ENCODE results near the gene MATCAP1. TPM values are rescaled to one million over a fixed set of nuclear protein-coding genes. Genes with fewer than 3 reads are reported as not detected.
A peak's percentile ranks its signal among the peaks of the same experiment; 100 is the strongest.

Gene MATCAP1
- total and polyA plus RNA-seq, 2 donors from 2014 or later, result 15.5 to 38.8 TPM

- H3K9me3 ChIP-seq (ENCODE audit: control insufficient read depth in 2 of 3, insufficient read depth in 1 of 3, low read length in 3 of 3), result no peaks in the 10 kb centered on the region
- intact Hi-C loops (cut with DNase I), result no loop called here
- no peaks in the 10 kb centered on the region for H3K27me3 ChIP-seq (ENCODE audit: control insufficient read depth, insufficient read depth, low read length)
- H3K4me1 ChIP-seq (ENCODE audit: control insufficient read depth in 2 of 3, insufficient read depth in 2 of 3, low read depth in 1 of 3, low read length in 3 of 3), result peaks cover 0 to 20% (median 11%) of the 10 kb centered on the region in 3 donors
- H3K36me3 ChIP-seq (ENCODE audit: control insufficient read depth in 2 of 3, insufficient read depth in 3 of 3, low read length in 3 of 3), result peaks cover 2 to 26% (median 16%) of the 10 kb centered on the region in 3 donors
- no peak for TF ChIP-seq CTCF (IDR thresholded peaks at IDR 0.05; ENCODE audit: borderline replicate concordance, extremely low read depth, insufficient read depth)
- H3K27ac ChIP-seq (ENCODE audit: low read depth in 2 of 2, low read length in 2 of 2), result peak overlapping the region in 1 of 2 donors; percentile 85
- H3K9ac ChIP-seq (ENCODE audit: low read length in 3 of 3), result peak overlapping the region; percentile 85 to 96 (median 90)
- DNase-seq (no peak), FAIRE-seq (no peak)
- H3K4me3 ChIP-seq (ENCODE audit: low read length in 3 of 3), result peak overlapping the region; percentile 94 to 100 (median 98)
Measured at GRCh38 chr16:67227567-67227921, 43.8 kb upstream of the MATCAP1 start.

GRCh38 chr16:67226804-67227566, 43.2 kb upstream of the MATCAP1 start, which contains the start of gene TMEM208:
TSS of gene TMEM208 (plus strand) at chr16:67227130. CDS start at chr16:67227219, 89 bp downstream.
- peak; percentile 13 for TF ChIP-seq CTCF (IDR thresholded peaks at IDR 0.05; ENCODE audit: borderline replicate concordance, extremely low read depth, insufficient read depth)
- Histone ChIP-seq H3K27me3 (ENCODE audit: control insufficient read depth, insufficient read depth, low read length) (no peaks in the 10 kb centered on the region), H3K9me3 (ENCODE audit: control insufficient read depth in 2 of 3, insufficient read depth in 1 of 3, low read length in 3 of 3) (no peaks in the 10 kb centered on the region), H3K36me3 (ENCODE audit: control insufficient read depth in 2 of 3, insufficient read depth in 3 of 3, low read length in 3 of 3) (peaks cover 2 to 26% (median 16%) of the 10 kb centered on the region in 3 donors), H3K27ac (ENCODE audit: low read depth in 2 of 2, low read length in 2 of 2) (peak within 1 kb of the TSS; percentile 3 to 85), H3K9ac (ENCODE audit: low read length in 3 of 3) (peak within 1 kb of the TSS; percentile 85 to 96 (median 90)), H3K4me3 (ENCODE audit: low read length in 3 of 3) (peak within 1 kb of the TSS; percentile 94 to 100 (median 98)), H3K4me1 (ENCODE audit: control insufficient read depth in 2 of 3, insufficient read depth in 2 of 3, low read depth in 1 of 3, low read length in 3 of 3) (peaks cover 0 to 20% (median 11%) of the 10 kb centered on the region in 3 donors)
- peak; percentile 98 to 99 (median 99) for DNase-seq
- FAIRE-seq, result peak; percentile 77
- intact Hi-C loops (cut with DNase I), result no loop called here

- FAIRE-seq (no peak), DNase-seq (no peak)
- Histone ChIP-seq H3K9me3 (ENCODE audit: control insufficient read depth in 2 of 3, insufficient read depth in 1 of 3, low read length in 3 of 3) (no peaks in the 10 kb centered on the region), H3K27me3 (ENCODE audit: control insufficient read depth, insufficient read depth, low read length) (no peaks in the 10 kb centered on the region), H3K27ac (ENCODE audit: low read depth in 2 of 2, low read length in 2 of 2) (peak overlapping the region; percentile 0 to 85), H3K9ac (ENCODE audit: low read length in 3 of 3) (peak overlapping the region; percentile 38 to 96 (median 80)), H3K4me3 (ENCODE audit: low read length in 3 of 3) (peak overlapping the region; percentile 83 to 100 (median 98)), H3K36me3 (ENCODE audit: control insufficient read depth in 2 of 3, insufficient read depth in 3 of 3, low read length in 3 of 3) (peaks cover 2 to 26% (median 11%) of the 10 kb centered on the region in 3 donors), H3K4me1 (ENCODE audit: control insufficient read depth in 2 of 3, insufficient read depth in 2 of 3, low read depth in 1 of 3, low read length in 3 of 3) (peaks cover 0 to 20% (median 11%) of the 10 kb centered on the region in 3 donors)
- intact Hi-C loops (cut with DNase I), result no loop called here
- TF ChIP-seq CTCF (IDR thresholded peaks at IDR 0.05; ENCODE audit: borderline replicate concordance, extremely low read depth, insufficient read depth), result no peak
Measured at GRCh38 chr16:67226295-67226803, 42.6 kb upstream of the MATCAP1 start.
